MM.1S (cell line): ENCODE results near the gene PRDM1.

ENCODE experiments used
- CTCF ChIP-seq: fragments of 300-600 bp; sonication (generic); IDR thresholded peaks from 2 replicates; pipeline ENCODE4 v1.5.1; 2016; ENCODE audit warnings: antibody characterized with exemption, low read length, mixed read lengths
- EZH2 ChIP-seq: fragments of 300-600 bp; sonication (generic); optimal IDR thresholded peaks from 2 replicates; pipeline ENCODE3; 2017; ENCODE audit warnings: low read depth, mild to moderate bottlenecking, antibody characterized with exemption, low read length, mixed read lengths
- EZH2phosphoT487 ChIP-seq: fragments of 300-600 bp; sonication (generic); IDR thresholded peaks from 2 replicates; pipeline ENCODE4 v1.6.1; 2018; ENCODE audit warnings: antibody characterized with exemption, low read length

GRCh38 chr6:106145144-106145543 is 59.0 kb downstream of the PRDM1 start:
- TF ChIP-seq CTCF, result no peak
- no peak for TF ChIP-seq EZH2
- no peak for TF ChIP-seq EZH2phosphoT487
